ENCODE measurements around the gene MTA2.
"Not testable (repeated sequence)": the region's sequence is repeated elsewhere in the genome, so short reads cannot be mapped to it uniquely, and the experiment has no call there.

MTA2 gene

GRCh38 chr11:62592146-62592815 is 9.4 kb downstream of the MTA2 start:
- no peak for DNase-seq

GRCh38 chr11:62591448-62592145 is 10.1 kb downstream of the MTA2 start, which contains the start of gene TUT1:
TUT1 (minus strand) TSS chr11:62591523; CDS start chr11:62591485, 38 bp downstream.
- DNase-seq: peak; percentile 92

GRCh38 chr11:62588966-62589637 is 12.6 kb downstream of the MTA2 start:
- DNase-seq: no peak

DNA sequence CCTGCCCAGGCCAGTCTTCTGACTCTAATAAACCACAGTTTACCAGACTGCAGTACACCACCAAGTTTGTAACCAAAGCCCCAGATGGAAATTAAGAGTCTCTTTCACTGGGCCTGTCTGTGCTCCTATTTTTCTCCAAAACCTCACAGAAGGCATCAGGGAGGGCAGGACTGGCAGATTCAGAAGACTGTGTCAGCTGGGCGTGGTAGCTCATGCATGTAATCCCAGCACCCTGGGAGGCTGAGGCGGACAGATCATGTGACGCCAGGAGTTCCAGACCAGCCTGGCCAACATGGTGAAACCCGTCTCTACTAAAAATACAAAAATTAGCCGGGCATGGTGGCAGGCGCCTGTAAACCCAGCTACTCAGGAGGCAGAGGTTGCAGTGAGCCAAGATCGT is 16.3 kb downstream of the MTA2 start:
- not testable (repeated sequence) for DNase-seq

GRCh38 chr11:62581735-62582134 is 19.9 kb downstream of the MTA2 start:
- DNase-seq: not testable (repeated sequence)

DNA sequence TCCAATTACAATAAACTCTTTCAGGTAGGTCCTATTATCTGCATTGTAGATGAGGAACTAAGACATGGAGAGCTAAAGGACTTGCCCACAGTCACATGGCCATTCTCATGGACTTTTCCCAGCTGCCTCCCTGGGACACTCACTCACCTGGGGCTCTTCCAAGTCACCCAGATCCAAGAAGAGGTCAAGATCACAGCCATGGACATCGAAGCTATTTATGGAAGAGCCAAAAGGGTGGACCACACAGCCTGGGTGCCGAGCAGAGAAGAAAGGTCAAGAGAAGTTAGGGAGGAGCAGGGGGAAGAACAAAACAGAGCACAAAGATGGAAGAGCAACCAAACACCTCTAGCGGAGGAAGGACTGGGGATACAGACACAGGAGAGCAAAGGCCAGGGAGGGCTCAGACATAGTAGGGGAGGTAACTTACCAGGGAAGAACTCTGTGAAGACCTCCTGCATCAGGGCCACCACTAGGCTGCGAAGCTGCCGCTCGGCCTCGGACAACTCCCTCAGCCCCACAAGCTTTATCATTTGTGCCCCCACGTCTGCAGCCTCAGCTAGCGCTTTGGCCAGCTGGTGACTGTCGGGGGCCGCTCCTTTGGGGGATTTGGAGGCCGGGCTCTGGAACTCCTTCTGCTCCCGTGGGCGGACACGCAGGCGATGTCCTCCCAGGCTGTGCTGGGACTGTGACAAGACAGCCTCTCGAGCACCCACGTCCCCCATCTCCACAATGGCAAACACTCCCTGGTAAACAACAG is 20.5 kb downstream of the MTA2 start:
- DNase-seq: no peak

GRCh38 chr11:62579252-62579651 is 22.4 kb downstream of the MTA2 start:
- DNase-seq: no peak

GRCh38 chr11:62578541-62578940 is 23.1 kb downstream of the MTA2 start:
- DNase-seq: no peak

GRCh38 chr11:62577046-62577714 is 24.5 kb downstream of the MTA2 start:
- DNase-seq: no peak

- DNase-seq: no peak
Measured at GRCh38 chr11:62575837-62576236, 25.8 kb downstream of the MTA2 start.

DNA sequence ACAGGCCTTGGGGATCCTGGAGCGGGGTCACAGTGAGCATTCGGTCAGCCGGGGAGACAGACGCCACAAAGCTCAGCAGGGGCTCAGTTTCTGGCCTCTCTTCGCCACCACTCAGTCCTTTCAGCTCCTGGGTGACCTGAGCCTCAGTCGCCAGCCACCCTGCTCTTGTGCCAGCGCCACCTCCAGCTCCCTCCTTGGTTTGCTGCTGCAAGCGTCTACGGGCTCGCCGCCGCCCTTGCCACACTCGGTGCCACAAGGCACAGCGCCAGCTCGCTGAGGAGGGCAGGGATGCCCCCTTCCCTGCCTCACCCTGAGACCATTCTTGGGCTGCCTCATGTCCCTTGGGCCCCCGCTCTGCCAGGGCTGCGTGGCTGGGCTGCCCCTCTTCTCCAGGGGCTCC is 26.5 kb downstream of the MTA2 start:
- no peak for DNase-seq

DNA sequence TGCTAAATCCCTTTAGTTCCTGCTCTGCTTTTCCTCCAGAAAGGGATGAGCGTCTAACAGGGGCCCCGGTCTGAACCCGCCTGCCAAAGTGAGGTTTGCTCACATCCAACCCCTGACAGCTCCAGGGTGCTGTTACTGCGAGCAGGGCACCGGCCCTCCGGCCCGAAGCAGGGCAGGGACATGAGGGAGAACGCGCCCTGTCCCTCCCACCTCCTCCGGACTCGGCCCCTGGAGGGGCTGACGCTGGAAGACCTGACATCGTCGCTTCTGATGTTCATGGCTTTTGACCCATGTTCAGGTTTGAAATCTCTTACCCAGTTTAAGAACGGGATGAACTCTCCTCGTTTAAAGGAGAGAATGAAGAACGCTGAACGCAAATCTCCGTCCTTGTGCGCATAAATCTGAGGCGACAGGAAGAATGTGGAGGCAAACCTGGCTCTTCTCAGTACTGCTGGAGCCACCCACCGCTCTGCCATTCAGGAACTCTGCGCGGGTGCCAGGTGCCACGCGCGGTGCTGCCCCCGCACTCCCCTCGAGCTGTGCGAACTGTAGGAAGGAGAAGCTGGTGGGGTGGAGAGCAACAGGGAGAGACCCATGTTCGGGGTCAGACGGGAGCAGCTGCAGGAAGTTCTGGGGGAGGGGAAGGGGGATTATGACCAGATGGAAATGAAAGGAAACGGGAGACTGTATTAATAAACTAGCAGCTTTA is 27.1 kb downstream of the MTA2 start:
- no peak for DNase-seq

- DNase-seq: peak; percentile 96
Measured at GRCh38 chr11:62573592-62574362, 27.9 kb downstream of the MTA2 start, which contains the start of gene EEF1G. EEF1G (minus strand) TSS chr11:62573891; CDS start chr11:62573842, 49 bp downstream.

- DNase-seq: no peak
Measured at GRCh38 chr11:62573006-62573591, 28.6 kb downstream of the MTA2 start.

DNA sequence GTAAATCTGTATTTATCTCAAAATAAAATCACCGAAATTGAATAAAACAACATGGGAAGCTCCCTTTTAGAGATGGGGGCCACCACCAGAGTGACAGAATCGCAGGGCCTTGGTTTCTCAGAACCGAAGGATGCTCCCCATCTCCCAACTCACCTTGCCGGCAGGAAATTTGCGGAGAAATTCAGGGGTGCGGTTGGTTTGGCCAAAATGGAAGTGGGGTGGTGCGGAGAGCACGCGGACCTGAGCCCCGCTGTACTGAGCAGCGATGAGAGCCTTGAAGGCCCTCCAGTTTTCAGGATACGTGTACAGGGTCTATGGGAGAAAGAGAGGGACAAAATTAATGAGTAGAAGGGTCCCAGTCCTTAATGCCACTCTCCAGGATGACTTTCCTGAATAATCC is 29.2 kb downstream of the MTA2 start:
- DNase-seq: no peak

- not testable (repeated sequence) for DNase-seq
Measured at GRCh38 chr11:62571493-62571892, 30.2 kb downstream of the MTA2 start.

- not testable (repeated sequence) for DNase-seq
Measured at GRCh38 chr11:62570903-62571302, 30.8 kb downstream of the MTA2 start.

- no peak for DNase-seq
Measured at GRCh38 chr11:62569611-62570010, 32.1 kb downstream of the MTA2 start.

GRCh38 chr11:62567018-62567633 is 34.5 kb downstream of the MTA2 start:
- DNase-seq: no peak

DNA sequence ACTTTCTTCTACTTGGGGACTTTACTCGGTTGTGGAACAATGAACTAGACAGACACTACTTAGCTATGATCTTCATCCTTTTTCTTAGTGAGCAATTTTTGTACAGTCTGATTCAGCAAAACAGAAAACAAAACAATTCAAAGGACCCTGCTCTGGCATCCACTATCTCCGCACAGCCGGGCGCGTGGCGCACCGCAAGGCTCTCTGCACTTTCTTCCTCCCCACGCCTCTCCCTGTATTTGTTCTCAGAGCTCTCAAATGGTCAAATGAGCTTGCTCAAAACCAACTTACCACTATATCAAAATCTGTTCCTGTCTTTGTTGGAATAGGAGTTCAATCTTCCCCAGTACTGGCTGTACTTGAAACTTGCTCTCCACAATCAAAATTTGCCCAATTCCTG is 35.4 kb downstream of the MTA2 start:
- DNase-seq: no peak
